ENCODE results near the gene INTS14. TPM values are rescaled to one million over a fixed set of nuclear protein-coding genes. Genes with fewer than 3 reads are reported as not detected.

INTS14 gene
- total and polyA plus RNA-seq, 2 of the 8 experiments (the other 6 are each of a cell fraction or from before 2014, with no cell fraction given), result 33.1 to 33.7 TPM

DNA sequence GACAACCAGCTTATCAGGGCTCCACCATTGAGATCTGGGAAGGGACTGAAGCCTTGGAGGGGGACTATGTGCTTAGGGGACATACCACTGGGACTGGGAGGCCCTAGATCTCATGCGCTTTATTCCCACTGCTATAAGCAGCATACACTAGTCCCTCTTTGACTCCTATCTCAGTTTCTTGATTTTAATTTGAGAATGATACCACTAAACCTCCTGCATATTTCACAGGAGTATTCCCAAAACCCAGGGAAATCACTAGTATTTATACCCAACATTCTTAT lies 40.1 kb upstream of the INTS14 start:
- no peaks in the 10 kb centered on the region for H3K27me3 ChIP-seq (replicated peaks in 1 of 4; ENCODE audit: control insufficient read depth in 3 of 4, extremely low read depth in 1 of 4, insufficient read depth in 3 of 4, low read length in 3 of 4)
- DNase-seq (ENCODE audit: low read depth in 1 of 2, low spot score in 2 of 2) (no peak), FAIRE-seq (no peak)
- H3K36me3 ChIP-seq (ENCODE audit: control insufficient read depth in 2 of 4, insufficient read depth in 4 of 4, low read length in 3 of 4), result no peaks in the 10 kb centered on the region
- no peaks in the 10 kb centered on the region; a peak in 1 of 7 replicates for H3K4me1 ChIP-seq (replicated peaks in 1 of 4; ENCODE audit: control insufficient read depth in 3 of 4, insufficient read depth in 4 of 4, low read length in 3 of 4)
- H3K18ac ChIP-seq (ENCODE audit: extremely low read depth, low read length), result no peak overlapping the region
- no peaks in the 10 kb centered on the region for H3K79me2 ChIP-seq (ENCODE audit: control insufficient read depth in 1 of 2, insufficient read depth in 2 of 2, low read length in 2 of 2)
- no peak overlapping the region for H4K5ac ChIP-seq (ENCODE audit: insufficient read length, low read depth, low read length)
- no peak overlapping the region for H3K27ac ChIP-seq (ENCODE audit: low read depth, low read length)
- CTCF ChIA-PET (ENCODE audit: partially characterized antibody), result interaction anchor here (1.1 to 8.7 kb wide), 4 partner anchors 9 to 212 kb away, joined by 4 to 81 read pairs (median 4); no protein-coding TSS in a partner anchor
- H2BK15ac ChIP-seq (ENCODE audit: low read length), result no peak overlapping the region
- no peak overlapping the region for H2AFZ ChIP-seq (ENCODE audit: low read length)
- H3K23me2 ChIP-seq (ENCODE audit: low read depth, low read length), result no peaks in the 10 kb centered on the region
- no peaks in the 10 kb centered on the region for H4K20me1 ChIP-seq (replicated peaks in 1 of 2; ENCODE audit: control insufficient read depth in 1 of 2, insufficient read depth in 2 of 2, low read length in 2 of 2)
- no peak overlapping the region for H2BK120ac ChIP-seq (replicated peaks; ENCODE audit: low read depth, low read length)
- no peak overlapping the region for H3K4me3 ChIP-seq (ENCODE audit: extremely low read depth in 1 of 4, insufficient read depth in 2 of 4, low read depth in 3 of 4, low read length in 4 of 4)
- TF ChIP-seq SP4 (IDR thresholded peaks at IDR 0.05; ENCODE audit: low read length) (no peak), CTCF (IDR thresholded peaks at IDR 0.05; ENCODE audit: control extremely low read depth in 1 of 3, insufficient read depth in 1 of 3, low read depth in 1 of 3, low read length in 3 of 3) (no peak), BCL11A (IDR thresholded peaks at IDR 0.05; ENCODE audit: low read depth in 2 of 2, low read length in 2 of 2) (no peak), EGR1 (IDR thresholded peaks at IDR 0.05; ENCODE audit: borderline replicate concordance, low read depth, low read length) (no peak)
- TF ChIP-seq, protein P1, sequence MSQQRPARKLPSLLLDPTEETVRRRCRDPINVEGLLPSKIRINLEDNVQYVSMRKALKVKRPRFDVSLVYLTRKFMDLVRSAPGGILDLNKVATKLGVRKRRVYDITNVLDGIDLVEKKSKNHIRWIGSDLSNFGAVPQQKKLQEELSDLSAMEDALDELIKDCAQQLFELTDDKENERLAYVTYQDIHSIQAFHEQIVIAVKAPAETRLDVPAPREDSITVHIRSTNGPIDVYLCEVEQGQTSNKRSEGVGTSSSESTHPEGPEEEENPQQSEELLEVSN (IDR thresholded peaks at IDR 0.05), result no peak
- no peak overlapping the region for H2BK20ac ChIP-seq (ENCODE audit: low read length)
- H2AK5ac ChIP-seq (ENCODE audit: low read depth, low read length), result no peak overlapping the region
- no peak overlapping the region for H4K8ac ChIP-seq (ENCODE audit: extremely low read depth, insufficient read depth, low read length)
- POLR2A ChIA-PET (ENCODE audit: partially characterized antibody), result no interaction called here
- no peak overlapping the region for H3K9ac ChIP-seq (replicated peaks in 1 of 4; ENCODE audit: extremely low read depth in 1 of 4, low read depth in 3 of 4, low read length in 3 of 4)
- H3K56ac ChIP-seq (replicated peaks; ENCODE audit: insufficient read length, low read depth, low read length), result no peak overlapping the region
- 100% methylated on average over 1 of the region's 1 CpG; no CpG with 5 or more reads in 1 of the 2 experiments for WGBS, 2 experiments (ENCODE audit: extremely low coverage in 1 of 2, insufficient coverage in 1 of 2, insufficient read length in 1 of 2, insufficient replicate concordance in 2 of 2, low coverage in 1 of 2, low lambda C conversion rate in 2 of 2, missing lambda C conversion rate in 1 of 2)
- H3K23ac ChIP-seq (ENCODE audit: insufficient read length), result no peak overlapping the region
- no peak overlapping the region for H3K4me2 ChIP-seq (ENCODE audit: insufficient read depth in 1 of 2, low read depth in 2 of 2, low read length in 2 of 2)
- H3K79me1 ChIP-seq (ENCODE audit: low read depth, low read length), result no peaks in the 10 kb centered on the region
- no peak overlapping the region for H2BK5ac ChIP-seq (ENCODE audit: low read depth, low read length)
- no peak overlapping the region for H3K14ac ChIP-seq (ENCODE audit: insufficient read length)
- H3K4ac ChIP-seq (replicated peaks; ENCODE audit: insufficient read length, low read depth, low read length), result no peak overlapping the region
- no peak overlapping the region for H2BK12ac ChIP-seq (ENCODE audit: low read depth, low read length)
- no peaks in the 10 kb centered on the region for H3K9me3 ChIP-seq (ENCODE audit: insufficient read depth in 2 of 2, low read depth in 1 of 2, low read length in 1 of 2)
- H4K91ac ChIP-seq (replicated peaks; ENCODE audit: insufficient read length, low read length), result no peak overlapping the region
